Dedifferentiated amniotic fluid mesenchymal stem cell (primary cell): ENCODE results near the gene RPL38.

Experiments
- DNase-seq: peaks from one replicate; pipeline ENCODE4 v3.0.0-alpha.2; 2016; ENCODE audit errors: extremely low spot score

RPL38 gene

GRCh38 chr17:74250324-74250995 is 47.0 kb downstream of the RPL38 start:
- no peak for DNase-seq

- no peak for DNase-seq
Observed at GRCh38 chr17:74251051-74251450, 47.6 kb downstream of the RPL38 start.

- DNase-seq: no peak
Observed at GRCh38 chr17:74251569-74251968, 48.1 kb downstream of the RPL38 start.

GRCh38 chr17:74252211-74252610 is 48.7 kb downstream of the RPL38 start:
- DNase-seq: no peak

GRCh38 chr17:74253036-74253435 is 49.6 kb downstream of the RPL38 start:
- DNase-seq: no peak

GRCh38 chr17:74257311-74257710 is 53.8 kb downstream of the RPL38 start:
- DNase-seq: no peak

GRCh38 chr17:74259667-74260524 is 56.4 kb downstream of the RPL38 start:
- no peak for DNase-seq
